Activated CD4-positive, alpha-beta T cell treated with anti-CD3 and anti-CD28 coated beads, Interleukin-2, amount 10 ng/mL, durations not matched to agents 24 days and 14 days (primary cell): Measurements from ENCODE around the gene DAGLA. TPM values are rescaled to one million over a fixed set of nuclear protein-coding genes. Genes with fewer than 3 reads are reported as not detected.
A peak's percentile ranks its signal among the peaks of the same experiment; 100 is the strongest.

Source experiments
- DNase-seq: peaks from one replicate; pipeline ENCODE4 v3.0.0; 2022
- H3K27ac Mint-ChIP-seq: one replicate; pipeline ENCODE4 v1.8.0; 2022; ENCODE audit warnings: mild to moderate bottlenecking, mixed read lengths
- H3K27me3 Mint-ChIP-seq: one replicate; pipeline ENCODE4 v1.8.0; 2022; ENCODE audit warnings: mixed read lengths
- H3K36me3 Mint-ChIP-seq: one replicate; pipeline ENCODE4 v1.8.0; 2022; ENCODE audit warnings: low read depth, mild to moderate bottlenecking, mixed read lengths
- H3K4me1 Mint-ChIP-seq: one replicate; pipeline ENCODE4 v1.8.0; 2021; ENCODE audit warnings: mixed read lengths
- H3K4me3 Mint-ChIP-seq: one replicate; pipeline ENCODE4 v1.8.0; 2022; ENCODE audit warnings: mild to moderate bottlenecking, moderate library complexity, mixed read lengths
- H3K9me3 Mint-ChIP-seq: one replicate; pipeline ENCODE4 v1.8.0; 2021; ENCODE audit warnings: mixed read lengths
- intact Hi-C: fragments of 100-400 bp; cut with micrococcal nuclease; formaldehyde crosslinking; loops from one replicate; pipeline ENCODE4 v1.15.1; 2023
- total RNA-seq: library from RNA; stranded (reverse); gene quantifications from 2 replicates; pipeline ENCODE4 v1.2.3, GENCODE V29; 2022

The DAGLA gene
- total RNA-seq, 1 donor from 2014 or later = 0.14 TPM

- H3K4me3 Mint-ChIP-seq = no peak overlapping the region
- H3K9me3 Mint-ChIP-seq = no peaks in the 10 kb centered on the region
- H3K36me3 Mint-ChIP-seq = no peaks in the 10 kb centered on the region
- intact Hi-C loops = no loop called here
- no peak for DNase-seq
- no peaks in the 10 kb centered on the region for H3K27me3 Mint-ChIP-seq
- H3K27ac Mint-ChIP-seq = no peak overlapping the region
- H3K4me1 Mint-ChIP-seq = peaks cover 1% of the 10 kb centered on the region
Measured at GRCh38 chr11:61728066-61728939, 48.1 kb downstream of the DAGLA start.

DNA sequence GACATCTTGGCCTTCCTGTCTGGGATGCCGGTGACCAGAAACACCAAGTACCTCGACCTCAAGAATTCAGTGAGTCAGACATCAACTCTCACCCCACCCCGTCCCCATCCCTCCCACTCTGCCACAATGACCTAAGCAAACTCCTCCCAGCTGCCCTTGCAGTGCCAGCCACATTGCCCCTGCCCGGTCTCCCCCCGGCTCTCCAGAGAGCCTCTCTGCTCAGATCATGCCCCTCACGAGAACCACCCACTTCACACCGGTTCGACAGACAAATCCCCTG, 48.7 kb downstream of the DAGLA start:
- Mint-ChIP-seq H3K4me3 (no peak overlapping the region), H3K9me3 (no peaks in the 10 kb centered on the region), H3K36me3 (no peaks in the 10 kb centered on the region), H3K27me3 (no peaks in the 10 kb centered on the region), H3K27ac (no peak overlapping the region), H3K4me1 (peaks cover 2% of the 10 kb centered on the region)
- DNase-seq = no peak
- intact Hi-C loops = no loop called here

- intact Hi-C loops = no loop called here
Measured at GRCh38 chr11:61730240-61730994, 50.2 kb downstream of the DAGLA start.

DNA sequence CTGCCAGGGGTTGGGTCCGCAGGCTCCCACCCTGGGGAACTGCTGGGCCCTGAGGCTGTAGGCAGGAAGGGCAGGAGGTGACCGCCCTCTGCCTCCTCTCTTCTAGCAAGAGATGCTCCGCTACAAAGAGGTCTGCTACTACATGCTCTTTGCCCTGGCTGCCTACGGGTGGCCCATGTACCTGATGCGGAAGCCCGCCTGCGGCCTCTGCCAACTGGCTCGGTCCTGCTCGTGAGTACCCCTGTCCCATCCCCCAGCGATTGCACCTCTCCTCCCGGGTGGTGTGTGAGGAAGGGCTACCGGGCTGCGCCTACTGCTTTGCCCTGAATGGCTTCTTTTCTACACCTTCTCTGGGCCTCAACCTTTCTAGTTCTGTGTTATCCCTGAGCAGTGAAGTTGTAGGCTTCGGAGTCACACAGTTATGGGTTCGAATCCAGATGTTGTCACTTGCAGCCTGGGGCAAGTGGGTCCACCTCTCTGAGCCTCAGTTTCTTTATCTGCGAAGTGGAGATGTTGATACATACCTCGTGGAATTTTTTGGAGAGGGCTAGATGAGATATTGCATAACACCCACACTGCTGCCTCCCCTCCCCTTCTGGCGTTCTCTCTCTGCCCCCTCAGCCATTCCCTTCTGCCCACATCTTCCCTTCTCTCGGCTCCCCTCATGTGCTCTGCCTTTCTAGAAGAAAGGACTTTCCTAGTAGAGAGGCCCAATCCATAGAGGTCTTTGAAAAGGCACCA, 51.2 kb downstream of the DAGLA start:
- no peak overlapping the region for H3K27ac Mint-ChIP-seq
- no peaks in the 10 kb centered on the region for H3K9me3 Mint-ChIP-seq
- H3K4me1 Mint-ChIP-seq = peaks cover 2% of the 10 kb centered on the region
- no peaks in the 10 kb centered on the region for H3K36me3 Mint-ChIP-seq
- H3K4me3 Mint-ChIP-seq = no peak overlapping the region
- no peak for DNase-seq
- no peaks in the 10 kb centered on the region for H3K27me3 Mint-ChIP-seq
- intact Hi-C loops = no loop called here

More at GRCh38 chr11:61730240-61730994, 50.2 kb downstream of the DAGLA start:
- Mint-ChIP-seq H3K36me3 (no peaks in the 10 kb centered on the region), H3K27me3 (no peaks in the 10 kb centered on the region), H3K9me3 (no peaks in the 10 kb centered on the region), H3K4me3 (no peak overlapping the region), H3K27ac (no peak overlapping the region), H3K4me1 (peaks cover 2% of the 10 kb centered on the region)
- no peak for DNase-seq

- Mint-ChIP-seq H3K4me1 (peaks cover 2% of the 10 kb centered on the region), H3K27ac (no peak overlapping the region), H3K4me3 (no peak overlapping the region), H3K9me3 (no peaks in the 10 kb centered on the region), H3K27me3 (no peaks in the 10 kb centered on the region), H3K36me3 (no peaks in the 10 kb centered on the region)
- intact Hi-C loops = no loop called here
- DNase-seq = no peak
Measured at GRCh38 chr11:61731952-61732675, 51.9 kb downstream of the DAGLA start.

DNA sequence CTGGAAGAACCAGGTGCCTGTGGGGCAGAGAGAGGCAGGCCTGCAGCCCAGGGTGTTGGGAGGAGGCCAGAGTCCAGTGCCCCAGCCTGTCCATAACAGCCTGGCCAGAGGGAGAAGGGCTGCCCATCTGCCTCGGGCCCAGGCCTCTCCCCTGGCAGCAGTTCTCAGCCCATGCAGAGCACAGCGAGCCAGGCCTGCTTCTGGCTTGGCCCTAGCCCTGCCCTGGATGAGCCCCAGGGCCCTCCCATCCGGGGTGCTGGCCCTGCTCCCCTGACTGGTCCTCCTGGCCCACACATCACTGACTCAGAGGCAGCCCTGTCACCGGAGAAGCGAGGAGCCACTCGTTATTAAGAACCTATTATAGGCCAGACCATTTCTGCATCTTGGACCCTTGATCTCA, 52.5 kb downstream of the DAGLA start:
- Mint-ChIP-seq H3K36me3 (no peaks in the 10 kb centered on the region), H3K27ac (no peak overlapping the region), H3K4me1 (peaks cover 2% of the 10 kb centered on the region), H3K9me3 (no peaks in the 10 kb centered on the region), H3K4me3 (no peak overlapping the region), H3K27me3 (no peaks in the 10 kb centered on the region)
- no peak for DNase-seq
- intact Hi-C loops = loop anchor here (1.0 kb wide), 2 partner anchors 36 to 52 kb away; partner anchors contain the start of gene DAGLA

GRCh38 chr11:61733120-61733978, 53.2 kb downstream of the DAGLA start:
- Mint-ChIP-seq H3K4me3 (no peak overlapping the region), H3K36me3 (no peaks in the 10 kb centered on the region), H3K9me3 (no peaks in the 10 kb centered on the region), H3K4me1 (peaks cover 2% of the 10 kb centered on the region), H3K27ac (no peak overlapping the region), H3K27me3 (no peaks in the 10 kb centered on the region)
- intact Hi-C loops = loop anchor here (1.0 kb wide), 2 partner anchors 37 to 53 kb away; partner anchors contain the start of gene DAGLA
- DNase-seq = peak; percentile 95

- Mint-ChIP-seq H3K4me1 (peaks cover 2% of the 10 kb centered on the region), H3K36me3 (no peaks in the 10 kb centered on the region), H3K9me3 (no peaks in the 10 kb centered on the region), H3K27me3 (no peaks in the 10 kb centered on the region), H3K27ac (no peak overlapping the region), H3K4me3 (no peak overlapping the region)
- no peak for DNase-seq
- intact Hi-C loops = no loop called here
Measured at GRCh38 chr11:61734767-61735166, 54.6 kb downstream of the DAGLA start.

GRCh38 chr11:61735391-61735790, 55.2 kb downstream of the DAGLA start:
- Mint-ChIP-seq H3K4me3 (no peak overlapping the region), H3K36me3 (no peaks in the 10 kb centered on the region), H3K27me3 (no peaks in the 10 kb centered on the region), H3K4me1 (peaks cover 2% of the 10 kb centered on the region), H3K27ac (no peak overlapping the region), H3K9me3 (no peaks in the 10 kb centered on the region)
- intact Hi-C loops = no loop called here
- DNase-seq = no peak

DNA sequence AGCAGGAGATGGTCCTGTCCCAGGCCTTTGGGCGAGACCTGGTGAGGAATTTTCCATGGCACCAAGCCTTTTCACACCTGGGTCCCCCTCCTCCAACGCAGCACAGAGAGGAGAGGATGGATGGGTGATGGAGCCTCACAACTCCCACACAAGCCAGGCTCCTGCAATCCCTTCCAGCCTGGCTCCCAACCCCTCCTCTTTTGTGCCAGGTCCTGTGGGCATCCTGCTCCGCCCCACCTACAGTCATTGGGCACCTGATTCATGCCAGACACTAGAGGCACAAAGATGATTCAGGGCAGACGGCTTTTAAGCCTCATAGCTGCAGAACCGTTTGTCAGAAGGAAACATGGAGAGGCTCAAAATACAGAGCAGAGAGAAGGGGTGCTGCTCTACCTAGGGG, 56.1 kb downstream of the DAGLA start:
- H3K4me1 Mint-ChIP-seq = peaks cover 2% of the 10 kb centered on the region
- no peaks in the 10 kb centered on the region for H3K27me3 Mint-ChIP-seq
- no peaks in the 10 kb centered on the region for H3K9me3 Mint-ChIP-seq
- no peak overlapping the region for H3K4me3 Mint-ChIP-seq
- no peak for DNase-seq
- intact Hi-C loops = no loop called here
- H3K27ac Mint-ChIP-seq = no peak overlapping the region
- H3K36me3 Mint-ChIP-seq = no peaks in the 10 kb centered on the region

- H3K27me3 Mint-ChIP-seq = no peaks in the 10 kb centered on the region
- no peaks in the 10 kb centered on the region for H3K36me3 Mint-ChIP-seq
- intact Hi-C loops = no loop called here
Measured at GRCh38 chr11:61737131-61737530, 56.9 kb downstream of the DAGLA start.

DNA sequence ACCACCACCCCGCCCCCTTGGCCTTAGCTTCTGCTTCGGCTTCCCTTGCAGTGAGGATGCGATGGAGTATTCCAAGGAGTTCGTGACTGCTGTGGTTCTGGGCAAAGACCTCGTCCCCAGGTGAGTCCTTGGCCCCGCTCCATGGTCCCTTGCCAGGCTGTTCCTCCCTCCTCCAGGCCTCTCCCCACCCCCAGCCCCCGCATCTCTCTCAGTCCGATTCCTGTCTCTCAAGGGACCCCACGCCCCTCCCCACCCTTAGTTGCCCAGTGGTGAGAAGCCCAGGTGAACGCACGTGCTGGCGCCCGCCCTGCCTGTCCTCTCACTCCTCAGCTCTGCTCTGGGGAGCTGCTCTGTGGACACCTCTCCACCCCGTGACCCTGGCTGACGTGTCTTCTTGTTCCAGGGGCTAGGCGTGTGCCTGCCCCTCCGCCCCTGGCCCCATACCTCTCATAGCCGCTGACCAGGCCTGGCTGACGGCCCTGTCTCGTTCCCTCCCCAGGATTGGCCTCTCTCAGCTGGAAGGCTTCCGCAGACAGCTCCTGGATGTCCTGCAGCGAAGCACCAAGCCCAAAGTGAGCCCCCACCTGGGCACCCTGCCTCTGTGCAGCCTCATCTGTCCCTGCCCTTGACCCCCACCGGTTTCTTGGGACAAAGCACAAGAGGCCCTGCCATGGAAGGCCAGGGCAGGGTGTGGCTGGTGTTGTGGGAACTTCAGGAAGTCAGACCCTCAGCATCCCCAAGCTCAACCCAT, 57.6 kb downstream of the DAGLA start:
- H3K4me3 Mint-ChIP-seq = no peak overlapping the region
- intact Hi-C loops = no loop called here
- H3K36me3 Mint-ChIP-seq = no peaks in the 10 kb centered on the region
- no peaks in the 10 kb centered on the region for H3K9me3 Mint-ChIP-seq
- no peaks in the 10 kb centered on the region for H3K27me3 Mint-ChIP-seq
- no peak for DNase-seq
- H3K4me1 Mint-ChIP-seq = peaks cover 2% of the 10 kb centered on the region
- no peak overlapping the region for H3K27ac Mint-ChIP-seq

More at GRCh38 chr11:61737131-61737530, 56.9 kb downstream of the DAGLA start:
- H3K4me3 Mint-ChIP-seq = no peak overlapping the region
- no peaks in the 10 kb centered on the region for H3K9me3 Mint-ChIP-seq
- H3K27ac Mint-ChIP-seq = no peak overlapping the region
- H3K4me1 Mint-ChIP-seq = peaks cover 2% of the 10 kb centered on the region
- DNase-seq = no peak
